Measurements from ENCODE around the gene ATG13.
A peak's percentile ranks its signal among the peaks of the same experiment; 100 is the strongest.

The ATG13 gene

GRCh38 chr11:46641639-46642038 is 24.3 kb downstream of the ATG13 start:
- Histone ChIP-seq H3K27me3 (ENCODE audit: control insufficient read depth in 5 of 5, insufficient read depth in 4 of 5, low read length in 5 of 5) (no peaks in the 10 kb centered on the region), H3K4me1 (ENCODE audit: control insufficient read depth in 5 of 5, insufficient read depth in 5 of 5, low read length in 5 of 5) (no peaks in the 10 kb centered on the region), H3K27ac (ENCODE audit: low read depth, low read length) (no peak overlapping the region), H3K36me3 (ENCODE audit: control insufficient read depth in 5 of 5, insufficient read depth in 5 of 5, low read length in 5 of 5) (peaks cover 21 to 31% (median 22%) of the 10 kb centered on the region in 5 donors), H3K9me3 (ENCODE audit: control insufficient read depth in 5 of 5, low read length in 5 of 5) (no peaks in the 10 kb centered on the region), H3K9ac (ENCODE audit: low read length in 5 of 5) (no peak overlapping the region), H3K4me3 (ENCODE audit: low read depth in 1 of 5, low read length in 5 of 5) (no peak overlapping the region)

DNA sequence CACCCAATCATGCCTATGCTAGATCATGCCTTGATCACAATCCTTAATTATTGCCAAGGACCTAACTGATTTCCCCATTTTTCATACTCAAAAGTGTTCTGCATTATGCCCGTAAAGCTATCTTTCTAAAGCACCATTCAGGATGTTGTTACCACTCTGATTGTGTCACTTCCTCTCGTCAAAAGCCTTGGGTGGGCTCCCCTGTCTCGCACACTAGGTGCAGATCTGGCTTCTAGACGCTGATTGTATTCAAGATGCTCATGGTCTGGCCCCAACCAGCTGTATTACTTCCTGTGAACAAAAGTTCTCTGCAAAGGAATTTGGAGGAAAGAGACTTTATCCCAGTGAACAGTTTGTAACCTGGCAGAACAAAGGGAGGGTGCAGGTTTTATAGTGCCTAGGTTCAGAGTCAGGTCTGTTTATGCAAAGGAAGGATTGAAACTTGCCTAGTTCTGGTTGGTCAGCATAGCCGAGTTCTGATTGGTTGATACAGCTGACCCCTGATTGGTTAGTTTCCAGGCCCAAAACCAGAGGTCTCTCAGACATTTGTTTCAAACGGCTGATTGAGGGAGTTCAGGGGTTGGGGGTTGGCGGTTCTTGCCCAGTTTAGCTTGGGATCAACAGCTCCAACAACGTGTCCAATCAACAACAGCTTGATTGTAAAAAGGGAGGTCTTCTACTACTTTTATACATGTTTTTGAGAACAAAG is 25.4 kb downstream of the ATG13 start:
- Histone ChIP-seq H3K27ac (ENCODE audit: low read depth, low read length) (no peak overlapping the region), H3K9me3 (ENCODE audit: control insufficient read depth in 5 of 5, low read length in 5 of 5) (no peaks in the 10 kb centered on the region), H3K9ac (ENCODE audit: low read length in 5 of 5) (no peak overlapping the region), H3K4me1 (ENCODE audit: control insufficient read depth in 5 of 5, insufficient read depth in 5 of 5, low read length in 5 of 5) (peaks cover 0 to under 1% (median 0%) of the 10 kb centered on the region in 5 donors), H3K27me3 (ENCODE audit: control insufficient read depth in 5 of 5, insufficient read depth in 4 of 5, low read length in 5 of 5) (no peaks in the 10 kb centered on the region), H3K36me3 (ENCODE audit: control insufficient read depth in 5 of 5, insufficient read depth in 5 of 5, low read length in 5 of 5) (peaks cover 21 to 42% (median 30%) of the 10 kb centered on the region in 5 donors), H3K4me3 (ENCODE audit: low read depth in 1 of 5, low read length in 5 of 5) (no peak overlapping the region)

GRCh38 chr11:46643531-46643930 is 26.2 kb downstream of the ATG13 start:
- Histone ChIP-seq H3K27ac (ENCODE audit: low read depth, low read length) (no peak overlapping the region), H3K36me3 (ENCODE audit: control insufficient read depth in 5 of 5, insufficient read depth in 5 of 5, low read length in 5 of 5) (peaks cover 19 to 43% (median 28%) of the 10 kb centered on the region in 5 donors), H3K4me3 (ENCODE audit: low read depth in 1 of 5, low read length in 5 of 5) (no peak overlapping the region), H3K9ac (ENCODE audit: low read length in 5 of 5) (no peak overlapping the region), H3K4me1 (ENCODE audit: control insufficient read depth in 5 of 5, insufficient read depth in 5 of 5, low read length in 5 of 5) (peaks cover 0 to 5% (median 2%) of the 10 kb centered on the region in 5 donors), H3K9me3 (ENCODE audit: control insufficient read depth in 5 of 5, low read length in 5 of 5) (no peaks in the 10 kb centered on the region), H3K27me3 (ENCODE audit: control insufficient read depth in 5 of 5, insufficient read depth in 4 of 5, low read length in 5 of 5) (no peaks in the 10 kb centered on the region)

DNA sequence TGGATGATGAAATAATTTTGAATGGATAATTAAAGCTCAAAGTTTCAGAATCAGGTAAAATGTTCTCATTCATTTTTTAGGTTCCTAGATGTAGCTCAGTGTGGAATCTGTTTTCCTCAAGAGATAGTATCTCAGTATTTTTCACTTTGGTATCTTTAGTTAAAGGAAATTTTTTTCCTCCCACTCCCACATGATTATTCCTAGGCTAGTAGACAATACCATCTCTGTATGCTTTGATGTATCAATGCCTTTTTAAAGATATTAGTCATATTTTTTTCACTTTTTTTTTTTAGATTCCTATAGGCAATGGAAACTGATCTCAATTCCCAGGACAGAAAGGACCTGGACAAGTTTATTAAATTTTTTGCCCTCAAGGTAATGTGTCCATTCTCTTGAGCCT is 26.6 kb downstream of the ATG13 start:
- Histone ChIP-seq H3K9ac (ENCODE audit: low read length in 5 of 5) (no peak overlapping the region), H3K36me3 (ENCODE audit: control insufficient read depth in 5 of 5, insufficient read depth in 5 of 5, low read length in 5 of 5) (peaks cover 18 to 43% (median 28%) of the 10 kb centered on the region in 5 donors), H3K4me3 (ENCODE audit: low read depth in 1 of 5, low read length in 5 of 5) (no peak overlapping the region), H3K9me3 (ENCODE audit: control insufficient read depth in 5 of 5, low read length in 5 of 5) (no peaks in the 10 kb centered on the region), H3K27me3 (ENCODE audit: control insufficient read depth in 5 of 5, insufficient read depth in 4 of 5, low read length in 5 of 5) (no peaks in the 10 kb centered on the region), H3K4me1 (ENCODE audit: control insufficient read depth in 5 of 5, insufficient read depth in 5 of 5, low read length in 5 of 5) (peaks cover 0 to 7% (median 6%) of the 10 kb centered on the region in 5 donors), H3K27ac (ENCODE audit: low read depth, low read length) (no peak overlapping the region)

DNA sequence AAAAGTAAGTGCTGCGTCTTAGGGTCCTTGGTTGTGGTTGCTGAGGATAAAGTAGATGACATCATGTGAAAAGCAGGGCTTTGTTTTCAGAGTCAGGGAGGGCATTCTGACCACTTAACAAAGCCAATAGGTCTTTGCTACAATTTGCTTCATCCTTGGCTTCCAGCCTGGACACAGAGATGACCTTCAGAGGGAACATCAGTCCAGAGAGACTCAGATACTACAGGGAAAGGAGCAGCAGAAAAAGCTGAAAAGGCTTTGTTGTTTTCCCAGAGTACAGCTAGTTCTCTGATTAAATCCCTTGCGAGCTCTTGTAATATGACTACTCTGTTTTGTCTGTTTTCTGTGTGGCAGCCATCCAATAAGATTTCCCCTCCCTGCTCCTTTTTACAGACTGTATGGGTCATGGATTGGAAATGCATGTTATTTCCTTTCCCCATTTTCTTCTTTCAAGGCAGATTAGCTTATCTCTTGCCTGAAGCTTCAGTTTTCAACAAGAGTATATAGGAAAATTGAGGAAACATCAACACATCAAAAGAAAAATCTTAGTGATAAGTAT is 31.9 kb downstream of the ATG13 start:
- peaks cover 31 to 74% (median 58%) of the 10 kb centered on the region in 5 donors for H3K36me3 ChIP-seq (ENCODE audit: control insufficient read depth in 5 of 5, insufficient read depth in 5 of 5, low read length in 5 of 5)
- no peaks in the 10 kb centered on the region for H3K27me3 ChIP-seq (ENCODE audit: control insufficient read depth in 5 of 5, insufficient read depth in 4 of 5, low read length in 5 of 5)
- H3K9ac ChIP-seq (ENCODE audit: low read length in 5 of 5) = peak overlapping the region in 1 of 5 donors; percentile 64
- H3K27ac ChIP-seq (ENCODE audit: low read depth, low read length) = peak overlapping the region; percentile 19
- no peak overlapping the region for H3K4me3 ChIP-seq (ENCODE audit: low read depth in 1 of 5, low read length in 5 of 5)
- H3K9me3 ChIP-seq (ENCODE audit: control insufficient read depth in 5 of 5, low read length in 5 of 5) = no peaks in the 10 kb centered on the region
- peaks cover 4 to 13% (median 13%) of the 10 kb centered on the region in 5 donors for H3K4me1 ChIP-seq (ENCODE audit: control insufficient read depth in 5 of 5, insufficient read depth in 5 of 5, low read length in 5 of 5)

- peaks cover 0 to 19% (median 12%) of the 10 kb centered on the region in 5 donors for H3K4me1 ChIP-seq (ENCODE audit: control insufficient read depth in 5 of 5, insufficient read depth in 5 of 5, low read length in 5 of 5)
- H3K27ac ChIP-seq (ENCODE audit: low read depth, low read length) = no peak overlapping the region
- H3K27me3 ChIP-seq (ENCODE audit: control insufficient read depth in 5 of 5, insufficient read depth in 4 of 5, low read length in 5 of 5) = no peaks in the 10 kb centered on the region
- no peak overlapping the region for H3K4me3 ChIP-seq (ENCODE audit: low read depth in 1 of 5, low read length in 5 of 5)
- H3K9ac ChIP-seq (ENCODE audit: low read length in 5 of 5) = no peak overlapping the region
- peaks cover 21 to 82% (median 70%) of the 10 kb centered on the region in 5 donors for H3K36me3 ChIP-seq (ENCODE audit: control insufficient read depth in 5 of 5, insufficient read depth in 5 of 5, low read length in 5 of 5)
- H3K9me3 ChIP-seq (ENCODE audit: control insufficient read depth in 5 of 5, low read length in 5 of 5) = no peaks in the 10 kb centered on the region
These were observed 38.3 kb downstream of the ATG13 start for GRCh38 chr11:46655631-46656030.

DNA sequence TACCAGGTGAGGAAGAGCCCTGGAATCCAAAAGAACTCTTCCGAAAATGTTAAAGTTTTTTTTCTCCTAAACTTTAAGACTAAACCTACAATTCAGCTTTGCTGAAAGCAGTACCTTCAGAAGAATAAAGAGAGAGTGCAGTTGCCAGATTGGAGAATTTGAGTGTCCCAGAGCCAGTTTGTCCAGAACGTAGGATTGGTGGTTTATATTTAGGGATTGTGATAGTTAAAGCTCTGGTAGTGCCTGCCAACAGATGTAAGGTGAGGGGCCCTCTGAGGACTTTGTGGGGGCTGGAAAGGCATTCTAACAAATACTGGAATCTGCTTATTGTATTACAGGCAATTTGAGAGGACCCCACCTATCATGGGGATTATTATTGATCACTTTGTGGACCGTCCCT is 39.8 kb downstream of the ATG13 start:
- H3K4me3 ChIP-seq (ENCODE audit: low read depth in 1 of 5, low read length in 5 of 5) = no peak overlapping the region
- peaks cover 22 to 78% (median 56%) of the 10 kb centered on the region in 5 donors for H3K36me3 ChIP-seq (ENCODE audit: control insufficient read depth in 5 of 5, insufficient read depth in 5 of 5, low read length in 5 of 5)
- no peaks in the 10 kb centered on the region for H3K9me3 ChIP-seq (ENCODE audit: control insufficient read depth in 5 of 5, low read length in 5 of 5)
- H3K27me3 ChIP-seq (ENCODE audit: control insufficient read depth in 5 of 5, insufficient read depth in 4 of 5, low read length in 5 of 5) = no peaks in the 10 kb centered on the region
- H3K9ac ChIP-seq (ENCODE audit: low read length in 5 of 5) = no peak overlapping the region
- H3K4me1 ChIP-seq (ENCODE audit: control insufficient read depth in 5 of 5, insufficient read depth in 5 of 5, low read length in 5 of 5) = peaks cover 0 to 19% (median 12%) of the 10 kb centered on the region in 5 donors
- no peak overlapping the region for H3K27ac ChIP-seq (ENCODE audit: low read depth, low read length)

DNA sequence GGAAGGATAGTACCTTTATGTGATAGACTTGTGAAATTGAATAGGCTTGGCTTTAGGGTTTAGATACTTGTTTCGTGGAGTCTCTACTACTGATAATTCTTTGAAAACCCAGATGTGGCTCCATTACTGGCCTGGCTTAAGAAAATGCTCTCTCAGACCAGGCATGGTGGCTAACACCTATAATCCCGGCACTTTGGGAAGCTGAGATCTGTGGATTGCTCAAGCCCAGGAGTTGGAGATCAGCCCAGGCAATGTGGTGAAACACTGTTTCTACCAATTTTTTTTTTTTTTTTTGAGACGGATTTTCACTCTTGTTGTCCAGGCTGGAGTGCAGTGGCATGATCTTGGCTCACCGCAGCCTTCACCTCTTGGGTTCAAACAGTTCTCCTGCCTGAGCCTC is 40.9 kb downstream of the ATG13 start:
- Histone ChIP-seq H3K9ac (ENCODE audit: low read length in 5 of 5) (no peak overlapping the region), H3K36me3 (ENCODE audit: control insufficient read depth in 5 of 5, insufficient read depth in 5 of 5, low read length in 5 of 5) (peaks cover 19 to 76% (median 55%) of the 10 kb centered on the region in 5 donors), H3K4me1 (ENCODE audit: control insufficient read depth in 5 of 5, insufficient read depth in 5 of 5, low read length in 5 of 5) (peaks cover 0 to 19% (median 12%) of the 10 kb centered on the region in 5 donors), H3K4me3 (ENCODE audit: low read depth in 1 of 5, low read length in 5 of 5) (no peak overlapping the region), H3K9me3 (ENCODE audit: control insufficient read depth in 5 of 5, low read length in 5 of 5) (no peaks in the 10 kb centered on the region), H3K27ac (ENCODE audit: low read depth, low read length) (no peak overlapping the region), H3K27me3 (ENCODE audit: control insufficient read depth in 5 of 5, insufficient read depth in 4 of 5, low read length in 5 of 5) (no peaks in the 10 kb centered on the region)

- H3K27me3 ChIP-seq (ENCODE audit: control insufficient read depth in 5 of 5, insufficient read depth in 4 of 5, low read length in 5 of 5) = no peaks in the 10 kb centered on the region
- H3K9me3 ChIP-seq (ENCODE audit: control insufficient read depth in 5 of 5, low read length in 5 of 5) = no peaks in the 10 kb centered on the region
- peaks cover 23 to 81% (median 64%) of the 10 kb centered on the region in 5 donors for H3K36me3 ChIP-seq (ENCODE audit: control insufficient read depth in 5 of 5, insufficient read depth in 5 of 5, low read length in 5 of 5)
- peaks cover 0 to 19% (median 12%) of the 10 kb centered on the region in 5 donors for H3K4me1 ChIP-seq (ENCODE audit: control insufficient read depth in 5 of 5, insufficient read depth in 5 of 5, low read length in 5 of 5)
- no peak overlapping the region for H3K4me3 ChIP-seq (ENCODE audit: low read depth in 1 of 5, low read length in 5 of 5)
- H3K27ac ChIP-seq (ENCODE audit: low read depth, low read length) = peak overlapping the region; percentile 40
- peak overlapping the region in 1 of 5 donors; percentile 24 for H3K9ac ChIP-seq (ENCODE audit: low read length in 5 of 5)
These were observed 42.6 kb downstream of the ATG13 start for GRCh38 chr11:46659908-46660307.

DNA sequence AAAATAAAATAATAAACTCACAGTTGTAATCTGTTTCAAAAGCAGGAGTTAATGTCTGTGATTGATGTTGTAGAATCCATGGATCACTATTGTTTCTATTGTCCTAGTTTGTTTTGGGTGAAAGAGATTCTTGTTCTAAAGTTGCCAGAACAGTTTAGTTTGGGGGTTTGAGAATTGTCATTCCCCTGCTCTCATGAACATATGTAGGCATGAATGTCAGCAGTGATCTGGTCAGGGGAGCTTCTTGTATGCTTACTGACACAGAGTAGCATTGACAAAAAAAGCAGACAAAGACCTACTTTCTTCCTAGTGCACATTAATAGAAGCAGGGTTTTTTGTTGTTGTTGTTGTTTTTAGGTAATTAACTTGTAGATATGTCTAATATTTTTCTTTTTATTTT is 44.5 kb downstream of the ATG13 start:
- Histone ChIP-seq H3K4me1 (ENCODE audit: control insufficient read depth in 5 of 5, insufficient read depth in 5 of 5, low read length in 5 of 5) (peaks cover 4 to 25% (median 23%) of the 10 kb centered on the region in 5 donors), H3K27me3 (ENCODE audit: control insufficient read depth in 5 of 5, insufficient read depth in 4 of 5, low read length in 5 of 5) (no peaks in the 10 kb centered on the region), H3K4me3 (ENCODE audit: low read depth in 1 of 5, low read length in 5 of 5) (no peak overlapping the region), H3K27ac (ENCODE audit: low read depth, low read length) (no peak overlapping the region), H3K36me3 (ENCODE audit: control insufficient read depth in 5 of 5, insufficient read depth in 5 of 5, low read length in 5 of 5) (peaks cover 13 to 77% (median 64%) of the 10 kb centered on the region in 5 donors), H3K9ac (ENCODE audit: low read length in 5 of 5) (no peak overlapping the region), H3K9me3 (ENCODE audit: control insufficient read depth in 5 of 5, low read length in 5 of 5) (no peaks in the 10 kb centered on the region)

Measured in subcutaneous abdominal adipose tissue (tissue), 5 donors.